ENCODE results near the gene GARRE1. TPM values are rescaled to one million over a fixed set of nuclear protein-coding genes. Genes with fewer than 3 reads are reported as not detected.

Gene GARRE1
- total RNA-seq, 1 experiment from 2014 or later = 6.1 TPM

DNA sequence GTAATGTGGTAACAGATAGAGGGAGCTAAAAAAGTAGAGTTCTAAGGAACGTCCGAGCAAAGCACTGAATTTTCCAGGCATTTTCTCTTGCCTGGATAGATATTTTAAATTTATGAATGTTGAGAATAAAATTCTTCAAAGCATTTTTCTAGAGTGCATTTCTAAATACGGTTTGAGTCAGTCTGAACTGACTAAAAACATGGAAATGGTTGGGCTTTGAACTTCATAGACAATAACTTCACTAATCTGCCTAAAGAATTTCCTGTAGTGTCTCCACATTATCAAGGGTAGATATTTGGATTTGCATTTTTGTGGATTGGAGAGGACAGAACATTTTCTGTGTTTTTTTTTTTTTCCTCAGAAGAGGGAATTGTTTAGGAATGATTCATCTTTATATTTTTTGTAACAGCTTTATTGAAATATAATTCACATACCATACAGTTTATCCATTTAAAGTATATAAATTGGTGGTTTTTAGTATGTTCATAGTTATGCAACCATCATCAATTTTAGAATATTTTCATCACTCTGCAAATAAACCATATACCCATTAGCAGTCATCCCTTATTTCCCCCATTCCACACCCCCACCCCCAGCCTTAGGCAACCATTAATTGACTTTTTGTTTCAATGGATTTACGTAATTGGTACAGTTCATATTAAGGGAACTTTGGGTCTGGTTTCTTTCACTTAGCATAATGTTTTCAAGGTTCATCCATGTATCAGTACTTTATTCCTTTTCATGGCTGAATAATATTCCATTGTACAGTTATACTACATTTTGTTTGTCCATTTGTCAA lies 20.7 kb downstream of the GARRE1 start:
- Histone ChIP-seq H3K79me2 (ENCODE audit: low read length) (peaks cover 4% of the 10 kb centered on the region; the same call in 1 of the 2 replicates), H3F3A (ENCODE audit: low read length, unreplicated experiment) (no peaks in the 10 kb centered on the region), H4K20me1 (ENCODE audit: low read length) (no peaks in the 10 kb centered on the region), H3K36me3 (ENCODE audit: low read depth, low read length) (no peaks in the 10 kb centered on the region), H3K4me2 (ENCODE audit: low read length) (peak overlapping the region; percentile 49), H2AFZ (ENCODE audit: low read length) (no peak overlapping the region), H3K4me1 (ENCODE audit: insufficient read depth, low read length) (peaks cover 18% of the 10 kb centered on the region), H3K27ac (ENCODE audit: low read length) (no peak overlapping the region), H3K9ac (ENCODE audit: low read length) (no peak overlapping the region), H3K9me3 (ENCODE audit: low read length) (no peaks in the 10 kb centered on the region), H3K9me2 (replicated peaks; ENCODE audit: low read length) (no peaks in the 10 kb centered on the region), H3K27me3 (ENCODE audit: low read length) (no peaks in the 10 kb centered on the region), H3K4me3 (ENCODE audit: low read length) (no peak overlapping the region)
- peak; percentile 60 for ATAC-seq
- BruUV-seq (replicated peaks) = no TSS peak
- CTCF ChIA-PET = no interaction called here
- no peak for TF ChIP-seq EZH2phosphoT487 (IDR thresholded peaks at IDR 0.05; ENCODE audit: borderline replicate concordance, low read length)
- no peak for TF ChIP-seq EZH2 (IDR thresholded peaks at IDR 0.05; ENCODE audit: low read length, unreplicated experiment)
- TF ChIP-seq, protein P1, sequence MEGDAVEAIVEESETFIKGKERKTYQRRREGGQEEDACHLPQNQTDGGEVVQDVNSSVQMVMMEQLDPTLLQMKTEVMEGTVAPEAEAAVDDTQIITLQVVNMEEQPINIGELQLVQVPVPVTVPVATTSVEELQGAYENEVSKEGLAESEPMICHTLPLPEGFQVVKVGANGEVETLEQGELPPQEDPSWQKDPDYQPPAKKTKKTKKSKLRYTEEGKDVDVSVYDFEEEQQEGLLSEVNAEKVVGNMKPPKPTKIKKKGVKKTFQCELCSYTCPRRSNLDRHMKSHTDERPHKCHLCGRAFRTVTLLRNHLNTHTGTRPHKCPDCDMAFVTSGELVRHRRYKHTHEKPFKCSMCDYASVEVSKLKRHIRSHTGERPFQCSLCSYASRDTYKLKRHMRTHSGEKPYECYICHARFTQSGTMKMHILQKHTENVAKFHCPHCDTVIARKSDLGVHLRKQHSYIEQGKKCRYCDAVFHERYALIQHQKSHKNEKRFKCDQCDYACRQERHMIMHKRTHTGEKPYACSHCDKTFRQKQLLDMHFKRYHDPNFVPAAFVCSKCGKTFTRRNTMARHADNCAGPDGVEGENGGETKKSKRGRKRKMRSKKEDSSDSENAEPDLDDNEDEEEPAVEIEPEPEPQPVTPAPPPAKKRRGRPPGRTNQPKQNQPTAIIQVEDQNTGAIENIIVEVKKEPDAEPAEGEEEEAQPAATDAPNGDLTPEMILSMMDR (conservative IDR thresholded peaks at IDR 0.05; ENCODE audit: low read depth, low read length) = no peak
- DNase-seq = peak; percentile 46
- intact Hi-C loops (cut with micrococcal nuclease) = no loop called here
- POLR2A ChIA-PET (ENCODE audit: unreplicated experiment) = no interaction called here

DNA sequence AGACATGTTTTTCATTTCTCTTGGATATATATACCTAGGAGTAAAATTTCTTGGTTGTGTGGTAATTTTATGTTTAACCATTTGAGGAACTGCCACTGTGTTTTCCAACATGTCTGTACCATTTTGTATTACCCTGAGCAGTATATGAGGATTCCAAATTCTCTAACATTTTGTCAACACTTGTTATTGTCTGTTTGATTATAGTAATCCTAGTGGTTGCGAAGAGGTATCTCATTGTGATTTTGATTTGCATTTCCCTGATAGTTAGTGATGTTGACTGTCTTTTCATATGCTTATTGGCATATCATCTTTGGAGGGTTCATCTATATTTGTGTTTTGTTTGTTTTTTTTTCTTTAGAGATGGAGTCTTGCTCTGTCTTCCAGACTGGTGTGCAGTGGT lies 21.4 kb downstream of the GARRE1 start:
- Histone ChIP-seq H3K9me3 (ENCODE audit: low read length) (no peaks in the 10 kb centered on the region), H3K9me2 (replicated peaks; ENCODE audit: low read length) (no peaks in the 10 kb centered on the region), H3K4me1 (ENCODE audit: insufficient read depth, low read length) (peaks cover 11% of the 10 kb centered on the region), H3K4me3 (ENCODE audit: low read length) (no peak overlapping the region), H3K36me3 (ENCODE audit: low read depth, low read length) (no peaks in the 10 kb centered on the region), H3K27ac (ENCODE audit: low read length) (no peak overlapping the region), H3F3A (ENCODE audit: low read length, unreplicated experiment) (no peaks in the 10 kb centered on the region), H3K4me2 (ENCODE audit: low read length) (no peak overlapping the region), H3K79me2 (ENCODE audit: low read length) (peaks cover 4% of the 10 kb centered on the region; the same call in 1 of the 2 replicates), H3K27me3 (ENCODE audit: low read length) (no peaks in the 10 kb centered on the region), H2AFZ (ENCODE audit: low read length) (no peak overlapping the region), H4K20me1 (ENCODE audit: low read length) (no peaks in the 10 kb centered on the region), H3K9ac (ENCODE audit: low read length) (no peak overlapping the region)
- no peak for TF ChIP-seq EZH2phosphoT487 (IDR thresholded peaks at IDR 0.05; ENCODE audit: borderline replicate concordance, low read length)
- TF ChIP-seq, protein P1 (conservative IDR thresholded peaks at IDR 0.05; ENCODE audit: low read depth, low read length) = no peak
- TF ChIP-seq EZH2 (IDR thresholded peaks at IDR 0.05; ENCODE audit: low read length, unreplicated experiment) = no peak
- BruUV-seq (replicated peaks) = no TSS peak
- intact Hi-C loops (cut with micrococcal nuclease) = no loop called here
- DNase-seq (no peak), ATAC-seq (no peak)
- POLR2A ChIA-PET (ENCODE audit: unreplicated experiment) = no interaction called here
- CTCF ChIA-PET = no interaction called here

DNA sequence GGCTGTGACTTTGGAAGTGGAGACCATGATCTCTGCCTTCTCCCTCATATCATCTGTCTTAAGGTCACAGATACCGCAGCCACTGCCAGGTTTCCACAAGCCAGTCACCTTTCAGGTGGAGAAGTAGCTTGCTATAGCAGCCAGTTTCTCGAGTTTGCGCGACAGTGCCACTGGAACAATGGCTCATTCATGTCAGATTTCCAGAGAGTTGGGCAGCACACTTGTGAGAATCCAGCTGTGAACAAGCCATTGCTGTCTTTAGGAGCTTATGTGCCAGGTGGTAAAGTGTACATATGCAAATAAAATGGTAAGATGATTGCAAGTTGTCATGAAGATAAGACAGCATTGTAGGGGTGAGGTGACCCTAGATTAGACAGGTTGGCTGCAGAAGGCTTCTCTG lies 22.3 kb downstream of the GARRE1 start:
- DNase-seq (no peak), ATAC-seq (no peak)
- no peak overlapping the region for H3K9ac ChIP-seq (ENCODE audit: low read length)
- no TSS peak for BruUV-seq (replicated peaks)
- H3K4me1 ChIP-seq (ENCODE audit: insufficient read depth, low read length) = peaks cover 9% of the 10 kb centered on the region
- H3K4me2 ChIP-seq (ENCODE audit: low read length) = no peak overlapping the region
- ChIA-PET CTCF (no interaction called here), POLR2A (ENCODE audit: unreplicated experiment) (no interaction called here)
- H4K20me1 ChIP-seq (ENCODE audit: low read length) = no peaks in the 10 kb centered on the region
- intact Hi-C loops (cut with micrococcal nuclease) = no loop called here
- no peaks in the 10 kb centered on the region for H3K36me3 ChIP-seq (ENCODE audit: low read depth, low read length)
- no peak overlapping the region for H3K27ac ChIP-seq (ENCODE audit: low read length)
- H3K9me2 ChIP-seq (replicated peaks; ENCODE audit: low read length) = no peaks in the 10 kb centered on the region
- no peaks in the 10 kb centered on the region for H3F3A ChIP-seq (ENCODE audit: low read length, unreplicated experiment)
- no peaks in the 10 kb centered on the region for H3K27me3 ChIP-seq (ENCODE audit: low read length)
- TF ChIP-seq, protein P1 (conservative IDR thresholded peaks at IDR 0.05; ENCODE audit: low read depth, low read length) = no peak
- TF ChIP-seq EZH2phosphoT487 (IDR thresholded peaks at IDR 0.05; ENCODE audit: borderline replicate concordance, low read length) (no peak), EZH2 (IDR thresholded peaks at IDR 0.05; ENCODE audit: low read length, unreplicated experiment) (no peak)
- peaks cover 4% of the 10 kb centered on the region; the same call in 1 of the 2 replicates for H3K79me2 ChIP-seq (ENCODE audit: low read length)
- H2AFZ ChIP-seq (ENCODE audit: low read length) = no peak overlapping the region
- H3K9me3 ChIP-seq (ENCODE audit: low read length) = no peaks in the 10 kb centered on the region
- no peak overlapping the region for H3K4me3 ChIP-seq (ENCODE audit: low read length)
